Suppressor macrophage treated with lipopolysaccharide for 4 hours (primary cell): ENCODE data around the gene TMBIM1.
"Not testable (repeated sequence)": the region's sequence is repeated elsewhere in the genome, so short reads cannot be mapped to it uniquely, and the experiment has no call there.

ENCODE experiments used
- DNase-seq: peaks from one replicate; pipeline ENCODE4 v3.0.0-alpha.2; 2020

Gene TMBIM1

GRCh38 chr2:218290316-218291261, 1.7 kb downstream of the TMBIM1 start:
- peak; percentile 48 for DNase-seq

DNA sequence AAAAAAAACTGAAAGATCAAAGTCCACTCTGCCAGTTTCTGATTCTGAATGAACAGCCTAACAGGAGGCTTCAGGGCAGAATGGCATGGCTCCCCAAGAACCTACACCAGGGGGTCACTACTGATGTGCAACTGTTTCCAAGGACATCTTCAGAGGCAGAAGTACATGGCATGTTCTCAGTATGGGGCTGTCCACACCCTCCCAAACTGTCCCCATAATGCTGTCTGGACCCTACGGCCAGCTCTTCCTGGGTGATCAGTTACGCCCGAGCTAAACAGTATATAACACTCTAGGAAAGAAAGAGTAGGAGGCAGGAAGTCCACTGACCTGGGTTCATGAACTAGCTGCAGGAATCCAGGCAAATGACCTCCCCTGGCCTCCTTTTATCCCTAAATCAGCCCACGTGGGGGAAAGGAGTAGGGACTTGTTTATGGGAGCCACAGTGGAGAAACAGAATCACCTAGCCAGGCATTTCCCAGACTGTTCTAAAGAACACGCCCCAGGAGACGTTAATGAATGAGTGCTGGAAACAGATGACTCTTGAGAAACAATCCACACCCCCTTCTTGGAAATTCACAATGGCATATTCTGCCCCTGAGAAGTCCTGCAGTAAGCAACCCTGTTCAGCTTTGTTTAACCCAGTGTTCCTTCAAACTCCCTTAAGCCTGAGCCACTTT, 2.5 kb downstream of the TMBIM1 start:
- DNase-seq = peak; percentile 28

- DNase-seq = peak; percentile 97
Measured at GRCh38 chr2:218286570-218287459, 5.5 kb downstream of the TMBIM1 start.

- DNase-seq = no peak
Measured at GRCh38 chr2:218285604-218286003, 6.7 kb downstream of the TMBIM1 start.

- peak; percentile 72 for DNase-seq
Measured at GRCh38 chr2:218284106-218284811, 8.0 kb downstream of the TMBIM1 start.

DNA sequence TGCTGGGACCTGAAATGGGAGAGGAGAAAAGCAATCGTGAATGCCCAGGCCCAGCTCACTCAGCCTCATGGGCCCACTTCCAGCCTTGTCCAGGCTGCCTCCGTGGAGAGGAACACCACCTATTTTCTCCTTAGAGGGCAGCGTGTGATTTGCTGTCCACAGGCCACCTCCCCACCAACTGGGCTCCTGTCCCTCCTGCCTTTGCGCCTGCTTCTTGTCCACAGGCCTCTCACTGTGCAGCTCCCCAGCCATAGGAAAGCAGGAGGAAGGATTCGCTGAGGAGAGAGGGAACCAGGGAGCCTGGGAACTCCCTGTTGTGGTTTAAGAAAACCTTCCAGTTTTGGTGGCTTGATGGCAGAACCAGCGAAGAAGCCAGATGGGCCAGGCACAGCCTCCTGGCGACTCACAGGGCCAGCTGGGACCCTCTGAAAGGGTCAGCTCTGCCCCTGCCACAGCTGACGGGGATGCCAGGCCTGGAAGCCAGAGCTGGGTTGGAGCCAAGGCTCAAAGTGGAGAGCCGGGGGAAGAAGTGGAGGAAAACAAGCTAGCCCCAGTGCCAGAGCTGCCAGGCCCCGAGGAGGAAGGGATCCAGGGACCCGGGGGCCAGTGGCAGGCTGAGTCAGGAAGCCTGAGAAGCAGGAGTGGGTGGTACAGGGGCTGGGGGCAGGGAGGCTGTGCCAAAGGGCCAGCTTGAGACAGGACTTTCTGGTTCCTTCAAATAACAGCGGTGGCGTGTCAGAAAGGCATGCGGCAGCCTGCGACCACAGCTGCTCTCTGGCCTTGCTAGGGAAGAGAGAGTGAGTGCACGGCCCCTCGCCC, 9.9 kb downstream of the TMBIM1 start:
- DNase-seq = peak; percentile 35

- no peak for DNase-seq
Measured at GRCh38 chr2:218281449-218281848, 10.9 kb downstream of the TMBIM1 start.

DNA sequence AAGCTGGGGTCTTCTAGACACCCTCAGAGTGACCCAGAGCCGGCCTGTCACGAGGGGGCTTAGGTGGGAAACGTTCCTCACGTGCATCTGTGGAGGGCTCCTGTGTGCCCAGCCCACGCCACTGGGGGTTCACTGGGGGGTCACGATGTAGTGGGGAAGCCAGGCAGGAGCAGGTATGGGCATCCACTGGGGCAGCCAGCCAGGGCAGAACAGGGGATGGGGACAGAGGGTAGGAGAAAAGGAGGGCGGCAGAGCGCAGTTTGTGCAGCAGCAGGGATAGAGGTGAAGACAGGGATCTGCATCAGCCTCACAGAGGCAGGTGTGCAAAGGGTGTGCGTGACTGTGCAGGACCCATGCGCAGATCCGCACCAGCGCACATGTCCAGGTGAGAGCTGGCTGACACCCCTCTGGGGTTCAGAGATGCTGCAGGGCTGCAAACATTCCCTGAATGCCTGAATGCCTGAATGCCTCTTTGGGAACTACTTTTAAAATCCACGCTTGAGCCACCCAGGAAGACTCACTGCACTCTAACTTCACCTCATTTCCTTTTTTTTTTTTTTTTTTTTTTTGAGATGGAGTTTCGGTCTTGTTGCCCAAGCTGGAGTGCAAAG, 11.9 kb downstream of the TMBIM1 start:
- DNase-seq = no peak

GRCh38 chr2:218278531-218279360, 13.6 kb downstream of the TMBIM1 start:
- no peak for DNase-seq

- no peak for DNase-seq
Measured at GRCh38 chr2:218277921-218278320, 14.4 kb downstream of the TMBIM1 start.

DNA sequence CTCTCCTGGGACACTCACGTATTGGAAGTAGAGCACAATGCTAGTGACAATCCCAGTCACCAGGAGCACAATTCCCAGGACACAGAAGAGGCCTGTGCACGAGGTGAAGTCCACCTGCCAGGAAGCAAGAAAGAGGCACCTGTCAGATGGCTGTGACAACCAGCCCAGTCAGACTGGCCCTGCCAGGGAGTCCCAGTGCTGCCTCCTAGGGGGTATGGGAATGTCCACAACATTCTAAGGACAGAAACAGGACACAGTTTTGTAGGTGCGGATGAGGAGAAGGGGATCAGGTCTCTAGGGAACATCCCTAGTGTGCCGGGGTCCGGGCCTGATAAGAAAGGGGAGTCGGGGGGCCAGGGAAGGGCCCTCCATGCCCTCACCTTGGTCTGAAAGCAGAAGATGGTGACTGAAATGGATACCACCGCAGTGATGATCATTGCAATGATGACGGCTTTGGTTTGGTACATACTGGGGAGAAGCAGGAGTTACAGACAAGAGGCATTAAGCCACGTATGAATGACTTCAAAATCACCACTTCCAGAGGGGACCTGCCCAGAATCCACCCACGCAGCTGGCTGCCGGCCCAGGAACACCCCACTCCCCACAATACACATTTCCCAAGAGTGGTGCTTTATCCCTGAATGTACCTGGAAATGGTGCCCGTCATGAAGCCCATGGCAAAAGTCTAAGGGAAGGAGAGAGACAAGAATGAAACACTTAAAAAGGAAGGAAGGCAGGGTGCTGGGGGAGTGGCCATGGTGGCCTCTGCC, 15.1 kb downstream of the TMBIM1 start:
- no peak for DNase-seq

DNA sequence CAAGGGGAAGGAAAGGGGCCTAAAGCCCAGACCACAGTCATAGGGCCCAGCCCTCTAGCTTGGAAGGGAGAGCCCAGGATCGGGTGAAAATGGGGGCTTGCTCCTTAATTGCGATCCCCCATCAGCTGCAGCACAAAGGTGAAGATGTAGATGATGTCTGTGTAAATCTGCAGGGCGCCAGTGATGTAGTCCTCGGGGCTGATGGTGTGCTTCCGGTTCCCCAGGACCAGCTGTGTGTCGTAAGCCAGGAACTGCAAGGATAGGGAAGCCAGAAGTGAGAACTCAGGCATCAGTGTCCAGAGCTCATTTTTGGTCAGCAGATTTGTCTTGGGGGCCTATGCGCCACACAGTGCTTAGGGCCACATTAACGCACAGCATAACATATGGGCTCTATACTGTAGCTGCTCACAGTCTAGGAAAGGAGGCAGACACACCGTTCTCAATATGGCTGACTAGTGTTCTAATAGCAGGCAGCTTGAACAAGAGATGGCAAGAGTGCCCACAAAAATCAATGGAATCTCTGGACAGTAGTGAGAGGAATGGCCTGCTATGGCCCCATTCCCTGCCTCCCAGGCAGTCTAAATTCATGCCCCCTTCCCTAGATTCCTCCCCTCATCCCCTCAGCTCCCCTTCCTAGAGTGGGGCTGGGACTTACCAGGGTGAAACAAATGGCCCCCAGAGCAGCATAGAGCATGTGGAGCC, 16.8 kb downstream of the TMBIM1 start:
- peak; percentile 41 for DNase-seq

- DNase-seq = no peak
Measured at GRCh38 chr2:218274586-218274985, 17.7 kb downstream of the TMBIM1 start.

- DNase-seq = no peak
Measured at GRCh38 chr2:218273908-218274249, 18.4 kb downstream of the TMBIM1 start.

GRCh38 chr2:218273214-218273907, 18.9 kb downstream of the TMBIM1 start:
- DNase-seq = not testable (repeated sequence)

DNA sequence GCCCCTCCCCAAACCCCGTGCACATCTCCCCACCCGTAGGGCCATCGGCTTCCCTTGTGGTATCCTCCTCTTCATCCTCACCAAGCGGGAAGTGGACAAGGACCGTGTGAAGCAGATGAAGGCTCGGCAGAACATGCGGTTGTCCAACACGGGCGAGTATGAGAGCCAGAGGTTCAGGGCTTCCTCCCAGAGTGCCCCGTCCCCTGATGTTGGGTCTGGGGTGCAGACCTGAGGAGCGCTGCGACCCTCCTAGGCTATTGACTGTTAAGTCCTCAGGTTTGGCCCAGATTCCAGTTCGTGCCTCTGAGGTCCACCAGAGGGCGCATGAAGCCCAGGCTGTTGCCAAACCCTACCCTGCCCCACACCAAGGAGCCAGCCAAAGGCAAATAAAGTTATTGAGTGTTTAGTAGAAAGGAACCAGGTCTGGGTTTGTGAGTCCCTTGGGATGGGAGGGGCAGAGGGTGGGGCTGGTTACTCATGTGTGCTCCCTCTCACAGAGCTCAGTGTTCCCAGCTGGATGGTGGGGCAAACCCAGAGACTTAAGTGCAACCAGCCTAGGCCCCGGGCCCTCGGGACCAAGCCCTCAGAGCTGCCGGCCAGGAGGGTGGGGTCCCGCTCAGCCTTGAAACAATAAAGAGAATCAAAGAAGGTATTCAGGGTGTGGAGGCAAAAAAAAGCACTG, 19.6 kb downstream of the TMBIM1 start:
- peak; percentile 84 for DNase-seq

GRCh38 chr2:218271865-218272530, 20.3 kb downstream of the TMBIM1 start:
- no peak for DNase-seq
